ENCODE data around the gene CPSF3.

GRCh38 chr2:9420495-9420894 lies 3.0 kb upstream of the CPSF3 start:
- no peak for TF ChIP-seq CTCF (IDR thresholded peaks at IDR 0.05; ENCODE audit: control extremely low read depth in 1 of 3, insufficient read depth in 1 of 3, low read depth in 1 of 3, low read length in 3 of 3)
- TF ChIP-seq GABPA (IDR thresholded peaks at IDR 0.05; ENCODE audit: borderline replicate concordance, insufficient read depth, low read length), result no peak
- TF ChIP-seq RFX5 (IDR thresholded peaks at IDR 0.05; ENCODE audit: borderline replicate concordance, low read depth, low read length), result no peak
- no peak for TF ChIP-seq RAD21 (IDR thresholded peaks at IDR 0.05 in 1 of 2, conservative IDR thresholded peaks at IDR 0.05 in 1 of 2; ENCODE audit: low read depth in 2 of 2, low read length in 2 of 2)
- no peak for TF ChIP-seq CEBPB (IDR thresholded peaks at IDR 0.05; ENCODE audit: low read depth, low read length)
- TF ChIP-seq POLR2A (IDR thresholded peaks at IDR 0.05; ENCODE audit: control extremely low read depth in 1 of 2, low read depth in 2 of 2, low read length in 2 of 2), result no peak
- TF ChIP-seq ATF2 (IDR thresholded peaks at IDR 0.05; ENCODE audit: low read length), result no peak
- TF ChIP-seq SP1 (IDR thresholded peaks at IDR 0.05; ENCODE audit: low read depth, low read length), result no peak
- no peak for TF ChIP-seq ZNF274 (IDR thresholded peaks at IDR 0.05; ENCODE audit: borderline replicate concordance, extremely low read depth, low read length)
- no peak for TF ChIP-seq CREB1 (IDR thresholded peaks at IDR 0.05)
